Stimulated activated memory B cell treated with anti-CD40 and anti-IgM and Interleukin-4, amounts not matched to agents 10 μg/mL and 1 μg/mL and 100 μg/mL, for 72 hours (primary cell): Measurements from ENCODE around the gene LCOR.

Experiments used
- ATAC-seq: fragments of 150-1000 bp; cut with Tn5 transposase; 2 replicates; pipeline ENCODE4 v1.10.0; 2021
- H3K27ac Mint-ChIP-seq: one replicate; pipeline ENCODE4 v1.8.0; 2022; ENCODE audit warnings: mild to moderate bottlenecking, mixed read lengths
- H3K27me3 Mint-ChIP-seq: one replicate; pipeline ENCODE4 v1.8.0; 2022; ENCODE audit warnings: mixed read lengths
- H3K36me3 Mint-ChIP-seq: one replicate; pipeline ENCODE4 v1.8.0; 2022; ENCODE audit warnings: mixed read lengths
- H3K4me1 Mint-ChIP-seq: one replicate; pipeline ENCODE4 v1.8.0; 2022; ENCODE audit warnings: mixed read lengths
- H3K4me3 Mint-ChIP-seq: one replicate; pipeline ENCODE4 v1.8.0; 2022; ENCODE audit warnings: mild to moderate bottlenecking, moderate library complexity, mixed read lengths
- H3K9me3 Mint-ChIP-seq: one replicate; pipeline ENCODE4 v1.8.0; 2022; ENCODE audit warnings: mixed read lengths

The LCOR gene

GRCh38 chr10:96968682-96969423, 136.8 kb downstream of the LCOR start:
- Mint-ChIP-seq H3K4me1 (peaks cover 17% of the 10 kb centered on the region), H3K27me3 (no peaks in the 10 kb centered on the region), H3K36me3 (peaks cover 9% of the 10 kb centered on the region), H3K27ac (no peak overlapping the region), H3K9me3 (no peaks in the 10 kb centered on the region), H3K4me3 (no peak overlapping the region)
- ATAC-seq, result no peak

GRCh38 chr10:96971324-96971723, 139.2 kb downstream of the LCOR start:
- Mint-ChIP-seq H3K27ac (no peak overlapping the region), H3K4me1 (peaks cover 34% of the 10 kb centered on the region), H3K9me3 (no peaks in the 10 kb centered on the region), H3K4me3 (no peak overlapping the region), H3K27me3 (no peaks in the 10 kb centered on the region), H3K36me3 (peaks cover 9% of the 10 kb centered on the region)
- ATAC-seq, result no peak

- Mint-ChIP-seq H3K4me3 (no peak overlapping the region), H3K4me1 (peaks cover 34% of the 10 kb centered on the region)
- no peak for ATAC-seq
Observed at GRCh38 chr10:96972264-96972663, 140.2 kb downstream of the LCOR start.

GRCh38 chr10:96973809-96974747, 142.0 kb downstream of the LCOR start:
- ATAC-seq, result peak; percentile 74
- peaks cover 14% of the 10 kb centered on the region for H3K36me3 Mint-ChIP-seq
- peak overlapping the region; percentile 44 for H3K27ac Mint-ChIP-seq
- H3K4me1 Mint-ChIP-seq, result peaks cover 39% of the 10 kb centered on the region
- no peaks in the 10 kb centered on the region for H3K9me3 Mint-ChIP-seq
- H3K27me3 Mint-ChIP-seq, result no peaks in the 10 kb centered on the region
- no peak overlapping the region for H3K4me3 Mint-ChIP-seq

More at GRCh38 chr10:96972264-96972663, 140.2 kb downstream of the LCOR start:
- Mint-ChIP-seq H3K27me3 (no peaks in the 10 kb centered on the region), H3K36me3 (peaks cover 9% of the 10 kb centered on the region), H3K27ac (no peak overlapping the region), H3K9me3 (no peaks in the 10 kb centered on the region)

- Mint-ChIP-seq H3K27ac (peak overlapping the region; percentile 44), H3K9me3 (no peaks in the 10 kb centered on the region)
Observed at GRCh38 chr10:96975136-96975535, 143.0 kb downstream of the LCOR start.

GRCh38 chr10:96978621-96979154, 146.6 kb downstream of the LCOR start:
- Mint-ChIP-seq H3K4me3 (no peak overlapping the region), H3K27me3 (no peaks in the 10 kb centered on the region), H3K27ac (peak overlapping the region; percentile 39), H3K4me1 (peaks cover 23% of the 10 kb centered on the region), H3K9me3 (no peaks in the 10 kb centered on the region), H3K36me3 (peaks cover 40% of the 10 kb centered on the region)
- ATAC-seq, result peak; percentile 73

More at GRCh38 chr10:96975136-96975535, 143.0 kb downstream of the LCOR start:
- Mint-ChIP-seq H3K36me3 (peaks cover 10% of the 10 kb centered on the region), H3K4me3 (no peak overlapping the region), H3K4me1 (peaks cover 39% of the 10 kb centered on the region), H3K27me3 (no peaks in the 10 kb centered on the region)
- ATAC-seq, result no peak

- Mint-ChIP-seq H3K4me3 (no peak overlapping the region), H3K36me3 (peaks cover 48% of the 10 kb centered on the region), H3K27me3 (no peaks in the 10 kb centered on the region), H3K4me1 (peaks cover 18% of the 10 kb centered on the region), H3K27ac (no peak overlapping the region), H3K9me3 (no peaks in the 10 kb centered on the region)
- ATAC-seq, result no peak
Observed at GRCh38 chr10:96982149-96982930, 150.2 kb downstream of the LCOR start.

- Mint-ChIP-seq H3K4me1 (peaks cover 13% of the 10 kb centered on the region), H3K4me3 (peak overlapping the region; percentile 65), H3K27ac (peak overlapping the region; percentile 59), H3K36me3 (peaks cover 44% of the 10 kb centered on the region), H3K27me3 (no peaks in the 10 kb centered on the region), H3K9me3 (no peaks in the 10 kb centered on the region)
- ATAC-seq, result peak; percentile 70
Observed at GRCh38 chr10:96984541-96985131, 152.5 kb downstream of the LCOR start.

- no peak for ATAC-seq
- peaks cover 14% of the 10 kb centered on the region for H3K4me1 Mint-ChIP-seq
- H3K27me3 Mint-ChIP-seq, result no peaks in the 10 kb centered on the region
- no peaks in the 10 kb centered on the region for H3K9me3 Mint-ChIP-seq
- peaks cover 37% of the 10 kb centered on the region for H3K36me3 Mint-ChIP-seq
- no peak overlapping the region for H3K27ac Mint-ChIP-seq
- H3K4me3 Mint-ChIP-seq, result no peak overlapping the region
Observed at GRCh38 chr10:96986200-96986856, 154.2 kb downstream of the LCOR start.

- H3K27me3 Mint-ChIP-seq, result no peaks in the 10 kb centered on the region
- H3K4me1 Mint-ChIP-seq, result peaks cover 21% of the 10 kb centered on the region
- H3K27ac Mint-ChIP-seq, result no peak overlapping the region
- H3K36me3 Mint-ChIP-seq, result peaks cover 27% of the 10 kb centered on the region
- ATAC-seq, result no peak
- H3K4me3 Mint-ChIP-seq, result no peak overlapping the region
- no peaks in the 10 kb centered on the region for H3K9me3 Mint-ChIP-seq
Observed at GRCh38 chr10:96987141-96987841, 155.2 kb downstream of the LCOR start.

GRCh38 chr10:96987842-96988175, 155.7 kb downstream of the LCOR start:
- no peak overlapping the region for H3K27ac Mint-ChIP-seq

GRCh38 chr10:96988426-96988825, 156.3 kb downstream of the LCOR start:
- ATAC-seq, result no peak
- Mint-ChIP-seq H3K27ac (no peak overlapping the region), H3K27me3 (no peaks in the 10 kb centered on the region), H3K9me3 (no peaks in the 10 kb centered on the region), H3K4me3 (no peak overlapping the region), H3K36me3 (peaks cover 16% of the 10 kb centered on the region), H3K4me1 (peaks cover 29% of the 10 kb centered on the region)

More at GRCh38 chr10:96987842-96988175, 155.7 kb downstream of the LCOR start:
- H3K9me3 Mint-ChIP-seq, result no peaks in the 10 kb centered on the region
- no peaks in the 10 kb centered on the region for H3K27me3 Mint-ChIP-seq
- peaks cover 26% of the 10 kb centered on the region for H3K4me1 Mint-ChIP-seq
- H3K36me3 Mint-ChIP-seq, result peaks cover 22% of the 10 kb centered on the region
- no peak overlapping the region for H3K4me3 Mint-ChIP-seq
- no peak for ATAC-seq

GRCh38 chr10:96991313-96991841, 159.3 kb downstream of the LCOR start:
- peaks cover 14% of the 10 kb centered on the region for H3K36me3 Mint-ChIP-seq
- no peaks in the 10 kb centered on the region for H3K27me3 Mint-ChIP-seq
- H3K27ac Mint-ChIP-seq, result no peak overlapping the region
- peaks cover 20% of the 10 kb centered on the region for H3K4me1 Mint-ChIP-seq
- H3K4me3 Mint-ChIP-seq, result no peak overlapping the region
- ATAC-seq, result no peak
- H3K9me3 Mint-ChIP-seq, result no peaks in the 10 kb centered on the region
